HG03457 (cell line): Measurements from ENCODE around the gene VPS37D.

Source experiments
- ATAC-seq: cut with Tn5 transposase; IDR thresholded peaks from one replicate; pipeline ENCODE4 v1.9.1; 2021; ENCODE audit warnings: moderate number of reproducible peaks; ENCODE audit not compliant: unreplicated experiment

VPS37D gene

DNA sequence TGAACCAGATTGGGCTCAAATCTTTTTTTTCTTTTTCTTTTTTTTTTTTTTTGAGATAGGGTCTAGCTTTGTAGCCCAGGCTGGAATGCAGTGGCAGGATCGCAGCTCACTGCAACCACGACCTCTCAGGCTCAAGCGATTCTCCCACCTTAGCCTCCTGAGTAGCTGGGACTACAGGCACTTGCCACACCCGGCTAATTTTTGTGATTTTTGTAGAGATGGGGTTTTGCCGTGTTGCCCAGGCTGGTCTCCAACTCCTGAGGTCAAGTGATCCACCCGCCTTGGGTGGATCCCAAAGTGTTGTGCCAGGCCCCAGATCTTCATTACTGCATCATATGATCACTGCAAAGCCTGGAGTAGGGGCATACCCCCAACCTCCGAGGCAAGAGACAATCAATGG, 12.9 kb downstream of the VPS37D start:
- ATAC-seq = no peak

GRCh38 chr7:73681031-73681430, 13.4 kb downstream of the VPS37D start:
- no peak for ATAC-seq

- ATAC-seq = peak; percentile 8
Observed at GRCh38 chr7:73682745-73683055, 15.1 kb downstream of the VPS37D start.

DNA sequence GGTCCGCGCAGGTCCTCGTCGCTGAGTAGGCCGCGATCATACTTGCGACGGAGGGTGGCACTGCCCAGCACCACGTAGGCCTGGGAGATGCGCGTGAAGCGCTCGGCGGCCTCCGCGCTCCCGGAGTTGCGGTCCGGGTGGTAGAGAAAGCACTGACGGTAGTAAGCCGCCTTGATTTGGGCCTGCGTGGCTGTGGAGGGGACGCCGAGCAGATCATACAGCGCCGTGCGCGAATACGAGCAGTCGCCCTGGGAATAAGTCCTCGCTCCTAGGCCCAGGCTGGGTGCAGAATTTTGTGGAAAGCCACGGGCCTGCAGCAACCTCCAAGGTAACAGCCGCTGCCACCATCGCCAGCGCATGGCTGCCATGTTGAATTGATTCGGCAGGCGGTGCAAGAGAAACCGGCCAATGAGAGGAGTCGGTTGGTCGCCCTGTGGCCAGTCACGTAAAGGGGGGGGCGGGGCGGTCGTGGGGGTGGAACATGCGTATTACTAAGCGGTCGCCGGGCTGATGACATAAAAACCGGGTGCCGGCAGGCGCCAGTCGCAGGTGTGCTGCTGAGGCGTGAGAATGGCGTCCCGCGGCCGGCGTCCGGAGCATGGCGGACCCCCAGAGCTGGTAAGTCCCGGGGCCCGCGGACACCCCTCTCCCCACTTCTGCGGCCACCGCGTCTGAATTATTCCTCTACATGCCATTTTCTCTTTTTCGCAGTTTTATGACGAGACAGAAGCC, 15.6 kb downstream of the VPS37D start, which contains the start of the genes BUD23 and DNAJC30:
TSS of gene BUD23 (plus strand) at position 542 of the 732 bp plus-strand sequence. CDS start at position 571, 29 bp downstream.
TSS of gene DNAJC30 (minus strand) at position 398 of the 732 bp plus-strand sequence. CDS start at position 368, 30 bp downstream.
- peak; percentile 71 for ATAC-seq

- ATAC-seq = no peak
Observed at GRCh38 chr7:73683788-73684693, 16.4 kb downstream of the VPS37D start.

DNA sequence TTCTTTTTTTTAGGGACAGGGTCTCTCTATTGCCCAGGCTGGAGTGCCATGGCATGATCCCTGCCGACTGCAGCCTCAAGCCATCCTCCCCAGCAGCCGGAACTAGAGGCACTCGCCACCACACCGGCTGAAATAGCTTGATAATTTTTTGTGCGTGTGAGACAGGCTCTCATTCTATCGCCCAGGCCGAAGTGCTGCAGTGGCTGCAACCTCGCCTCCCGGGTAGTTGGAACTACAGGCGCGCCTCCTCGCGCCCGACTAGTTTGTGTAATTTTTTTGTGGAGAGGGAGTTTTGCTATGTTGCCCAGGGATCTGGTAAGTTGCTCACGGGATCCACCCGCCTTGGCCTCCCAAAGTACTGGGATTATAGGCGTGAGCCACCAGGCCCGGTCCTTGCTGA, 17.7 kb downstream of the VPS37D start:
- no peak for ATAC-seq

GRCh38 chr7:73688288-73688687, 20.7 kb downstream of the VPS37D start:
- no peak for ATAC-seq

GRCh38 chr7:73690646-73691045, 23.0 kb downstream of the VPS37D start:
- ATAC-seq = no peak

- no peak for ATAC-seq
Observed at GRCh38 chr7:73696372-73696771, 28.7 kb downstream of the VPS37D start.

- no peak for ATAC-seq
Observed at GRCh38 chr7:73698410-73698809, 30.8 kb downstream of the VPS37D start.

DNA sequence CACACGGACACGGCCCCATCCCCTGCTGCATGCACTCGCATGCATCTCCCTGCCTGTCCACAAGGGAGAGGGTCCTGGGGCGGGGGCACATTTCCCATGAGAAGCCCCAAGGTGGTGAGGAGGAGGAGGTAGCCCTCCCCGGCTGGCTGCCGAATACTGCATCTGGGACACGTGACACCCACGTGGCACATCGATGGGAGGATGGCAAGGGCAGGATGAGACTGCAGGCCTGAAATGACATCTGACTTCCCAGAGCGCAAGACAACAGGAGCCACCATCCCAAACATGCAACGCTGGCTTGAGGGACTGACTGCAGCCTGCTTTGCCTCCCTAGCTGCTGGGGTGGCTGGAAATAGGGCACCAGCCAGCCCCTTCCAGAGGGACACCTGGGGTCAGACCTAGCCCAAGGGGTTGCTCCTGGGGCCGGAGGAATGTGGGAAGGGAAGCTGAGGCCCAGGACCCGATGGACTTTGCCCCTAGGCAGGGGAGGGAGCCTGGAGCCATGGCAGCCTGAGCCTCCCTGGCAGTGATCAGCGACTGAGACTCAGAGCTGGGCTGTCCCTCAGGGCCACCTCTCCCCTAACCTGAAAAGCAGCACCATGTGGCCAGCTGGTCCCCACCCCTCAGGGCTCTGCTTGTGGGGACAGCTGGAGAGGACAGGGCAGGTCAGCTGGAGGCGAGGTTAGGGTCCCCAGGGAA, 31.9 kb downstream of the VPS37D start:
- ATAC-seq = no peak

GRCh38 chr7:73700069-73700423, 32.4 kb downstream of the VPS37D start:
- ATAC-seq = no peak

DNA sequence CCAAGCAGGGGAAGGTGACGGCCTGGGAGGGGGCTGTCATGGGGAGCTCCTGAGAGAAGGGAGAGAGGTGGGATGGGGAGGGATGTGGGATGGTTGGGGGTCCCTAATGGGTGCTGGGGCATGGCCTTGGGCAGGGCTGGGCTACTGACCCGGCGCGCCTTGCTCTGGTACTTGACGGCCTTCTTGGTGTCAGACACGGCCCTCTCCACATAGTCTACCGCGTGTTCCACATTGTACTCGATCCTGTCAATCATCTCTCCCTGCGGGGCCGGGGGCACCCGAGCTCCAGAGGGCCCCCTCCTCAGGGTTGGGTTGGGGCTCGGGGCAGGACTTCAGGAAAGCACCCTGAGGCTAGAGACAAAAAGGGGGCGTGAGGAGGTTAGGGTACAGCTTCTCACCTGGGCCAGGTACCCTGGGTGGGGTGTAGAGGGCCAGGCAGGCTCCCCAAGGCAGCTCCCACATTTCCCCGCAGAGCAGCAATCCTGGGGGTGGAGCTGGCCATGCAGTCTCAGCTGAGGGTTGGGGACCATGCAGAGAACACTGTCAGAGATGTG, 33.0 kb downstream of the VPS37D start:
- no peak for ATAC-seq

GRCh38 chr7:73701357-73701995, 33.8 kb downstream of the VPS37D start:
- no peak for ATAC-seq

- ATAC-seq = no peak
Observed at GRCh38 chr7:73702226-73702625, 34.6 kb downstream of the VPS37D start.

DNA sequence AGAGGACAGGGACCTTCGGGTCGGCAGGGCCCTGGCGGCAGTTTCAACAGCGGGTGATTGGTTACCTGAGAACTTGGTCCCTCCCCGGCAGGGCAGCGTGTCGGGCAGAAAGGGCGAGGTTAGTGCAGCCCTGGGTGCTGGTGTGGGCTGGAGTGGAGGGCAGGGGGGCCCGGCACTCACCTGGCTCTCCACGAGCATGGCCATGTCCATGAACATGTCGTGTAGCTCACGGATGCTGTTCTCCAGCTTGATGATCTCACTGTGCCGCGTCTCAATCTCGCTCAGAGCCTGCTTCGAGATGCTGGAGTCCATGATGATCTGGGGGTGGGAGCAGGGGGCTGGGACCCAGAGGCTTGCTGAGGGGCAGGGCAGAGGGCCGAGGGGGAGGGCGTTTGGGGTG, 35.0 kb downstream of the VPS37D start:
- no peak for ATAC-seq

- ATAC-seq = no peak
Observed at GRCh38 chr7:73703225-73703624, 35.6 kb downstream of the VPS37D start.

DNA sequence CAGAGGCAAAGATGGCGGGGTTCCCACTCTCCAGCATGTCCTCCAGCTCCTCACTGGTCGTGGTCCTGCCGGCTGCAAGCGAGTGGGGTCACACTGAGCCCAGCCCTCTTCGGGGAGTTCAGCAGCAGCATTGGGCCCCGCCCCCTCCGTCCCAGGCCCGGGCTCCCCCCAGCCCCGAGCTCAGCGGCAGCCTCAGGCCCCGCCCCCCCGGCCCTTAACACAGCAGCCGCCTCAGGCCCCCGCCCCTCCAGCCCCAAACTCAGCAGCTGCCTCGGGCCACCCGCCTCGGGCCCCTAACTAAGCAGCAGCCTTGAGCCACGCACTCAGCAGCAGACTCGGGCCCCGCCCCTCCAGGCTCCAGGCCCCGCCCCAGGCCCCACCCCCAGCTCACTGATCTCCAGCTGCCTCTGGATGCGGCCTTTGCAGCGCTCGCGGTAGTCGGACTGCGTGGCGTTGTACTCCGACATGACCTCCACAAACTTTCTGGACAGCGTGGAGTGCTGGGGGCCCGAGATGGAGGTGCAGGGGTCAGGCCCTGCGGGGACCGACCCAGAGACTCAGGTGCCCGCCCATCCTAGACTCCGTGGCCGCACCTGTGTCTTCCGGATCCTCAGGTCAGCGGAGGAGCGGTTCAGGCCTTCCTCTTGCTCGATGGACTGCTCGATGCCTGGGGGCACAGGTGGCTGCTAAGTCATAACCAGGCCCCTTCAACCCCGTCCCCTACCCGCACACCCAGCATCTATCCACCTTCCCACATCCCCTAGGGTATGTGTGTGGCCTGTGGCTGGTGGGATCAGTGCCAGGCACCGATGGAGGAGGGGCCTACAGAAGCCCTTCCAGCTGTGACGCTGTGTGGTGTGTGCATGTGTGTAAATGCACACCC, 36.4 kb downstream of the VPS37D start:
- no peak for ATAC-seq

GRCh38 chr7:73704640-73705550, 37.3 kb downstream of the VPS37D start:
- ATAC-seq = no peak
